ENCODE measurements around the gene MYL9. TPM values are rescaled to one million over a fixed set of nuclear protein-coding genes. Genes with fewer than 3 reads are reported as not detected.

MYL9 gene
- polyA plus RNA-seq, 1 donor (not counting 4 experiments of a cell fraction or from before 2014, with no cell fraction given), result 1.7 TPM

DNA sequence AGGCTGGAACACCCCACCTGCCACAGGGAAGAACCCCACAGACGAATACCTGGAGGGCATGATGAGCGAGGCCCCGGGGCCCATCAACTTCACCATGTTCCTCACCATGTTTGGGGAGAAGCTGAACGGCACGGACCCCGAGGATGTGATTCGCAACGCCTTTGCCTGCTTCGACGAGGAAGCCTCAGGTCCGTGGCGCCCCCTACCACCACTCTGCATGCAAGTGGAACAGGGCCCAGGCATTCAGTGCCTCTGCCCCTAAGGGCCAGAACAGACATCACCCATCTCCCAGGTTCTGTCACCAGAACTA, 6.6 kb downstream of the MYL9 start:
- Histone ChIP-seq H3K4me3 (ENCODE audit: control insufficient read depth in 2 of 3, extremely low read depth in 1 of 3, insufficient read depth in 2 of 3, low read depth in 1 of 3, low read length in 3 of 3) (no peak overlapping the region), H3K9ac (ENCODE audit: control insufficient read depth, extremely low read depth, insufficient read depth, low read length) (no peak overlapping the region), H2AFZ (ENCODE audit: control insufficient read depth, low read length) (no peak overlapping the region), H3K9me3 (ENCODE audit: control insufficient read depth, low read depth, low read length) (no peaks in the 10 kb centered on the region), H3K27me3 (ENCODE audit: control insufficient read depth, extremely low read depth, insufficient read depth, low read length) (no peaks in the 10 kb centered on the region), H3K9me1 (ENCODE audit: control insufficient read depth, extremely low read depth, insufficient read depth, low read length) (no peaks in the 10 kb centered on the region), H4K20me1 (ENCODE audit: control insufficient read depth, extremely low read depth, insufficient read depth, low read length) (no peaks in the 10 kb centered on the region), H3K4me1 (ENCODE audit: control insufficient read depth, extremely low read depth, insufficient read depth, low read length) (peaks cover 5% of the 10 kb centered on the region), H3K36me3 (ENCODE audit: control insufficient read depth in 2 of 2, extremely low read depth in 1 of 2, insufficient read depth in 2 of 2, low read length in 2 of 2) (no peaks in the 10 kb centered on the region), H3K4me2 (ENCODE audit: control insufficient read depth, extremely low read depth, insufficient read depth, low read depth, low read length) (no peak overlapping the region), H3K79me2 (ENCODE audit: control insufficient read depth, insufficient read depth, low read length) (no peaks in the 10 kb centered on the region), H3K27ac (ENCODE audit: control insufficient read depth, insufficient read depth, low read length) (no peak overlapping the region)
- dilution Hi-C loops (cut with MboI; ENCODE audit: extremely low pct_ligation_motif_present, low sequenced_read_pairs), result no loop called here
- FAIRE-seq (no peak), DNase-seq (ENCODE audit: low read depth, low spot score) (no peak)
- no peak for TF ChIP-seq EZH2 (IDR thresholded peaks at IDR 0.05; ENCODE audit: low read length)
- TF ChIP-seq, protein P1, sequence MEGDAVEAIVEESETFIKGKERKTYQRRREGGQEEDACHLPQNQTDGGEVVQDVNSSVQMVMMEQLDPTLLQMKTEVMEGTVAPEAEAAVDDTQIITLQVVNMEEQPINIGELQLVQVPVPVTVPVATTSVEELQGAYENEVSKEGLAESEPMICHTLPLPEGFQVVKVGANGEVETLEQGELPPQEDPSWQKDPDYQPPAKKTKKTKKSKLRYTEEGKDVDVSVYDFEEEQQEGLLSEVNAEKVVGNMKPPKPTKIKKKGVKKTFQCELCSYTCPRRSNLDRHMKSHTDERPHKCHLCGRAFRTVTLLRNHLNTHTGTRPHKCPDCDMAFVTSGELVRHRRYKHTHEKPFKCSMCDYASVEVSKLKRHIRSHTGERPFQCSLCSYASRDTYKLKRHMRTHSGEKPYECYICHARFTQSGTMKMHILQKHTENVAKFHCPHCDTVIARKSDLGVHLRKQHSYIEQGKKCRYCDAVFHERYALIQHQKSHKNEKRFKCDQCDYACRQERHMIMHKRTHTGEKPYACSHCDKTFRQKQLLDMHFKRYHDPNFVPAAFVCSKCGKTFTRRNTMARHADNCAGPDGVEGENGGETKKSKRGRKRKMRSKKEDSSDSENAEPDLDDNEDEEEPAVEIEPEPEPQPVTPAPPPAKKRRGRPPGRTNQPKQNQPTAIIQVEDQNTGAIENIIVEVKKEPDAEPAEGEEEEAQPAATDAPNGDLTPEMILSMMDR (optimal IDR thresholded peaks at IDR 0.05 in 1 of 3, IDR thresholded peaks at IDR 0.05 in 1 of 3, conservative IDR thresholded peaks at IDR 0.05 in 1 of 3; ENCODE audit: extremely low read depth in 1 of 3, insufficient read depth in 2 of 3, low read length in 3 of 3), result peak in 1 of 3 experiments; percentile 24

DNA sequence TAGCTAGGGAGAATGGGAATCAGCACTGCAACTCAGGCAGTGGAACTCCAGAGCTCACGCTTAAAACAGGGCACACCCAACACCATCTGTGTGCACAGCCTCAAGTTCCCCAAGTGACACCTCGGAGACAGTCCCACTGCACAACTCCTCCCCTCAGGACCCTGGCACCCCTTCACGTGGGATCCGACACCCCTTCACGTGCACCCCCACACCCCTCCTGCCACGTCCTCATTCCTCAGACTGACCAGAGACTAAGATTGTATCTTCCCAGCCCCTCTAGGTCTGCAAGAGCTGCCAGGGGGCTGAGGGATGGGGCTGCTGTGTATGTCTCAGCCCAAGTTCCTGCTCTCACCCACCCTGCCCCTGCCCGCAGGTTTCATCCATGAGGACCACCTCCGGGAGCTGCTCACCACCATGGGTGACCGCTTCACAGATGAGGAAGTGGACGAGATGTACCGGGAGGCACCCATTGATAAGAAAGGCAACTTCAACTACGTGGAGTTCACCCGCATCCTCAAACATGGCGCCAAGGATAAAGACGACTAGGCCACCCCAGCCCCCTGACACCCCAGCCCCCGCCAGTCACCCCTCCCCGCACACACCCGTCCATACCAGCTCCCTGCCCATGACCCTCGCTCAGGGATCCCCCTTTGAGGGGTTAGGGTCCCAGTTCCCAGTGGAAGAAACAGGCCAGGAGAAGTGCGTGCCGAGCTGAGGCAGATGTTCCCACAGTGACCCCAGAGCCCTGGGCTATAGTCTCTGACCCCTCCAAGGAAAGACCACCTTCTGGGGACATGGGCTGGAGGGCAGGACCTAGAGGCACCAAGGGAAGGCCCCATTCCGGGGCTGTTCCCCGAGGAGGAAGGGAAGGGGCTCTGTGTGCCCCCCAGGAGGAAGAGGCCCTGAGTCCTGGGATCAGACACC, 7.6 kb downstream of the MYL9 start:
- no peak for DNase-seq (ENCODE audit: low read depth, low spot score)
- Histone ChIP-seq H3K36me3 (ENCODE audit: control insufficient read depth in 2 of 2, extremely low read depth in 1 of 2, insufficient read depth in 2 of 2, low read length in 2 of 2) (no peaks in the 10 kb centered on the region), H3K9me3 (ENCODE audit: control insufficient read depth, low read depth, low read length) (no peaks in the 10 kb centered on the region), H4K20me1 (ENCODE audit: control insufficient read depth, extremely low read depth, insufficient read depth, low read length) (no peaks in the 10 kb centered on the region), H3K4me1 (ENCODE audit: control insufficient read depth, extremely low read depth, insufficient read depth, low read length) (peaks cover 5% of the 10 kb centered on the region), H3K27ac (ENCODE audit: control insufficient read depth, insufficient read depth, low read length) (no peak overlapping the region), H3K27me3 (ENCODE audit: control insufficient read depth, extremely low read depth, insufficient read depth, low read length) (no peaks in the 10 kb centered on the region), H3K79me2 (ENCODE audit: control insufficient read depth, insufficient read depth, low read length) (no peaks in the 10 kb centered on the region), H3K9me1 (ENCODE audit: control insufficient read depth, extremely low read depth, insufficient read depth, low read length) (no peaks in the 10 kb centered on the region), H3K4me3 (ENCODE audit: control insufficient read depth in 2 of 3, extremely low read depth in 1 of 3, insufficient read depth in 2 of 3, low read depth in 1 of 3, low read length in 3 of 3) (no peak overlapping the region), H3K9ac (ENCODE audit: control insufficient read depth, extremely low read depth, insufficient read depth, low read length) (no peak overlapping the region), H2AFZ (ENCODE audit: control insufficient read depth, low read length) (no peak overlapping the region), H3K4me2 (ENCODE audit: control insufficient read depth, extremely low read depth, insufficient read depth, low read depth, low read length) (no peak overlapping the region)
- FAIRE-seq, result no peak
- dilution Hi-C loops (cut with MboI; ENCODE audit: extremely low pct_ligation_motif_present, low sequenced_read_pairs), result no loop called here
- TF ChIP-seq, protein P1 (optimal IDR thresholded peaks at IDR 0.05 in 1 of 3, IDR thresholded peaks at IDR 0.05 in 1 of 3, conservative IDR thresholded peaks at IDR 0.05 in 1 of 3; ENCODE audit: extremely low read depth in 1 of 3, insufficient read depth in 2 of 3, low read length in 3 of 3), result no peak
- no peak for TF ChIP-seq EZH2 (IDR thresholded peaks at IDR 0.05; ENCODE audit: low read length)

Measured in keratinocyte (primary cell).